GM12801 (cell line): Measurements from ENCODE around the gene ERGIC3.

Experiments used
- CTCF ChIP-seq: IDR thresholded peaks from one replicate; pipeline ENCODE4 v1.5.1; 2011; ENCODE audit warnings: control low read depth; ENCODE audit not compliant: insufficient read length; ENCODE audit errors: extremely low read depth

ERGIC3 gene

GRCh38 chr20:35541783-35542662 lies at the start of gene ERGIC3:
Gene ERGIC3, plus strand, starts transcription at chr20:35542078. Its CDS starts 20 bp downstream, at chr20:35542098.
- no peak for TF ChIP-seq CTCF

- TF ChIP-seq CTCF: no peak
Observed at GRCh38 chr20:35492352-35492751, 49.5 kb upstream of the ERGIC3 start.

- TF ChIP-seq CTCF: no peak
Observed at GRCh38 chr20:35496481-35496880, 45.4 kb upstream of the ERGIC3 start.

- no peak for TF ChIP-seq CTCF
Observed at GRCh38 chr20:35497320-35497719, 44.6 kb upstream of the ERGIC3 start.

GRCh38 chr20:35497780-35498189 lies 44.1 kb upstream of the ERGIC3 start:
- no peak for TF ChIP-seq CTCF

- TF ChIP-seq CTCF: no peak
Observed at GRCh38 chr20:35499271-35499670, 42.6 kb upstream of the ERGIC3 start.

GRCh38 chr20:35502352-35502751 lies 39.5 kb upstream of the ERGIC3 start:
- no peak for TF ChIP-seq CTCF
